HepG2 (cell line): Measurements from ENCODE around the gene DDX54. TPM values are rescaled to one million over a fixed set of nuclear protein-coding genes. Genes with fewer than 3 reads are reported as not detected.

ENCODE experiments used
- ATAC-seq: fragments of 200-7000 bp; cut with Tn5 transposase; 3 replicates; pipeline ENCODE4 v1.9.1; 2020; ENCODE audit warnings: mild to moderate bottlenecking, moderate library complexity
- BruUV-seq: library from RNA; stranded (reverse); fragments of 400-500 nt; replicated peaks from 2 replicates; lab custom pipeline; 2021; lab: Mats Ljungman, UMichigan
- CTCF ChIA-PET: fragments of 300-600 bp; formaldehyde crosslinking; extraction: SDS; loops from one replicate; lab custom pipeline; 2021; ENCODE audit warnings: low total read pairs, inconsistent platforms, low intra/inter-chr PET ratio; lab: Yijun Ruan, JAX
- POLR2A ChIA-PET: fragments of 350-600 bp; sonication (Branson Sonifier 250); formaldehyde crosslinking; loops from one replicate; lab custom pipeline; 2020; ENCODE audit warnings: antibody characterized with exemption, inconsistent platforms; lab: Yijun Ruan, JAX
- DNase-seq: peaks from one replicate; pipeline ENCODE4 v3.0.0-alpha.2; 2015; ENCODE audit warnings: low spot score
- FAIRE-seq: peaks from 3 replicates; lab custom pipeline; 2011; peaks lifted over from hg19 to GRCh38; lab: Jason Lieb, UNC
- H2AFZ ChIP-seq: one replicate; pipeline ENCODE4 v1.6.1; 2011; ENCODE audit warnings: low read length, inconsistent platforms
- H3K27ac ChIP-seq: fragments of 300-600 bp; 3 replicates; pipeline ENCODE4 v1.8.0; 2011; ENCODE audit warnings: mixed run types, mild to moderate bottlenecking, mixed read lengths, low read length, inconsistent platforms; ENCODE audit not compliant: insufficient read depth; ENCODE audit errors: extremely low read length
- H3K27me3 ChIP-seq, 2 experiments: fragments of 200-600 bp in 1 of 2; 2 replicates in 1 of 2; 3 replicates in 1 of 2; pipeline versions ENCODE4 v1.6.0 to v1.8.0; 2011; ENCODE audit warnings: low read length in 2 of 2, mild to moderate bottlenecking in 2 of 2, moderate library complexity in 2 of 2, inconsistent platforms in 1 of 2; ENCODE audit not compliant: insufficient read depth in 2 of 2, control insufficient read depth in 1 of 2
- H3K36me3 ChIP-seq, 2 experiments: fragments of 200-600 bp in 1 of 2; replicated peaks in 1 of 2; 2 replicates in 1 of 2; 3 replicates in 1 of 2; pipeline versions ENCODE4 v1.5.1 to v1.8.0; 2011; ENCODE audit warnings: low read length in 2 of 2, inconsistent platforms in 1 of 2; ENCODE audit not compliant: insufficient read depth in 2 of 2, control insufficient read depth in 1 of 2
- H3K4me1 ChIP-seq: 2 replicates; pipeline ENCODE4 v1.5.1; 2012; ENCODE audit warnings: low read length, inconsistent platforms; ENCODE audit not compliant: insufficient read depth
- H3K4me2 ChIP-seq: 2 replicates; pipeline ENCODE4 v1.6.0; 2011; ENCODE audit warnings: low read depth, low read length, inconsistent platforms
- H3K4me3 ChIP-seq, 3 experiments: fragments of 200-600 bp in 1 of 3; sonication (generic), shearing (Covaris generic) in 1 of 3; replicated peaks in 1 of 3; 2 replicates each; pipeline ENCODE4 v1.5.1; 2011 to 2016; ENCODE audit warnings: low read length in 3 of 3, inconsistent platforms in 2 of 3, low read depth in 2 of 3, mild to moderate bottlenecking in 2 of 3, control low read depth in 1 of 3, mixed read lengths in 1 of 3; ENCODE audit not compliant: insufficient read depth in 1 of 3
- H3K79me2 ChIP-seq: one replicate; pipeline ENCODE4 v1.6.1; 2011; ENCODE audit warnings: low read length, inconsistent platforms; ENCODE audit not compliant: insufficient read depth
- H3K9ac ChIP-seq: 2 replicates; pipeline ENCODE4 v1.6.0; 2011; ENCODE audit warnings: mild to moderate bottlenecking, low read depth, low read length, inconsistent platforms; ENCODE audit not compliant: insufficient read depth
- H3K9me3 ChIP-seq: 2 replicates; pipeline ENCODE4 v1.5.1; 2012; ENCODE audit warnings: mild to moderate bottlenecking, low read length
- H4K20me1 ChIP-seq: 2 replicates; pipeline ENCODE4 v1.6.0; 2011; ENCODE audit warnings: inconsistent platforms, mild to moderate bottlenecking, low read length, moderate library complexity; ENCODE audit not compliant: insufficient read depth
- ARNT ChIP-seq: fragments of 450-650 bp; IDR thresholded peaks from 2 replicates; pipeline ENCODE4 v1.6.1; 2017
- EED ChIP-seq: sonication (generic); formaldehyde crosslinking; IDR thresholded peaks from 2 replicates; pipeline ENCODE4 v1.5.0; 2020; ENCODE audit warnings: mild to moderate bottlenecking, missing genetic modification reagents
- MAF1 ChIP-seq: sonication (generic); formaldehyde crosslinking; IDR thresholded peaks from 2 replicates; pipeline ENCODE4 v1.5.0; 2020; ENCODE audit warnings: missing genetic modification reagents, borderline replicate concordance
- NFYB ChIP-seq: sonication (generic); formaldehyde crosslinking; IDR thresholded peaks from 2 replicates; pipeline ENCODE4 v1.4.0; 2020; ENCODE audit warnings: missing genetic modification reagents
- RXRB ChIP-seq: IDR thresholded peaks from 2 replicates; pipeline ENCODE4 v1.6.1; 2016; ENCODE audit warnings: borderline replicate concordance, missing genetic modification reagents, missing compliant biosample characterization
- SOX5 ChIP-seq: IDR thresholded peaks from 2 replicates; pipeline ENCODE4 v1.6.1; 2016; ENCODE audit warnings: borderline replicate concordance
- ZNF644 ChIP-seq: IDR thresholded peaks from 2 replicates; pipeline ENCODE4 v1.6.1; 2016; ENCODE audit warnings: low read depth
- WGBS: methylation state at CpG from one replicate; pipeline ENCODE4 v1.1.6; 2017; ENCODE audit warnings: low lambda C conversion rate; 5-methylcytosine and 5-hydroxymethylcytosine counted together
- in situ Hi-C: cut with HindIII; loops from 2 replicates; pipeline ENCODE4 v1.10.0; 2017; ENCODE audit warnings: low pct_unique_long_range_greater_than_20kb; ENCODE audit not compliant: extremely low pct_ligation_motif_present
- intact Hi-C: fragments of 100-400 bp; cut with micrococcal nuclease; formaldehyde crosslinking; loops from one replicate; pipeline ENCODE4 v1.10.0; 2022; ENCODE audit not compliant: unreplicated experiment
- polyA plus RNA-seq, 8 experiments: library from polyadenylated mRNA; depleted of rRNA in 3 of 8; stranded (reverse) in 7 of 8; unstranded in 1 of 8; fragments of >200 nt; fragmentation: Illumina TruSeq in 4 of 8; extraction: Trizol in 4 of 8; gene quantifications; 2 replicates each; pipeline versions ENCODE4 v1.2.1 to v1.2.3, GENCODE V29; 2011 to 2016; ENCODE audit warnings: low read depth in 4 of 8, missing spikeins in 1 of 8, mixed read lengths in 1 of 8; ENCODE audit not compliant: insufficient read depth in 1 of 8
- total RNA-seq, 5 experiments: library from RNA; depleted of rRNA; stranded (reverse); fragments of >200 nt; fragmentation: Illumina TruSeq; extraction: Trizol; gene quantifications; 2 replicates each; pipeline ENCODE4 v1.2.3, GENCODE V29; 2016; ENCODE audit warnings: low read depth in 1 of 5
- TF ChIP-seq, protein P1 (sequence below): sonication (generic); IDR thresholded peaks from 2 replicates; pipeline ENCODE4 v1.6.1; 2016; ENCODE audit warnings: low read depth, borderline replicate concordance
- TF ChIP-seq, protein P2 (sequence below): sonication (generic); formaldehyde crosslinking; conservative IDR thresholded peaks from 2 replicates; pipeline ENCODE4 v1.5.0; 2020; ENCODE audit warnings: missing genetic modification reagents
- TF ChIP-seq, protein P3 (sequence below): sonication (generic); formaldehyde crosslinking; IDR thresholded peaks from 2 replicates; pipeline ENCODE4 v1.4.0; 2020; ENCODE audit warnings: missing genetic modification reagents
- TF ChIP-seq, protein P4 (sequence below): sonication (generic); formaldehyde crosslinking; IDR thresholded peaks from 2 replicates; pipeline ENCODE4 v1.5.1; 2020; ENCODE audit warnings: mild to moderate bottlenecking, missing genetic modification reagents, moderate library complexity

Gene DDX54
- total and polyA plus RNA-seq, 2 of the 13 experiments (the other 11 are each of a cell fraction or from before 2014, with no cell fraction given) = 59.7 to 61.1 TPM

DNA sequence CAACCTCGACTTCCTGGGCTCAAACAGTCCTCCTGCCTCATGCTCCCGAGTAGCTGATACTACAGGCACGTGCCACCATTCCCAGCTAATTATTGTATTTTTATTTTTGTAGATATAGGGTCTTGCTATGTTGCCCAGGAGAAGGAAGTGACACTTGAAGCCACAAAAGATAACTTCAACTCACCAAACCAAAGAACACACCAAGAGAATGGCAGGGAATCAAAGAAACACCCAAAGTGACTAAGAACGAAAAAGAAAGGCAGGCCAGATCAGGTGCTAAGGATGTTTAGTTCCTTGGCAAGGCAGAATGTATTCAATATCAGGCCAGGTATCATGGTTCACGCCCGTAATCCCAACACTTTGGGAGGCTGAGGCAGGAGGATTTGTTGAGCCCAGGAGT, 25.9 kb upstream of the DDX54 start (continued):
- TF ChIP-seq, protein P1, sequence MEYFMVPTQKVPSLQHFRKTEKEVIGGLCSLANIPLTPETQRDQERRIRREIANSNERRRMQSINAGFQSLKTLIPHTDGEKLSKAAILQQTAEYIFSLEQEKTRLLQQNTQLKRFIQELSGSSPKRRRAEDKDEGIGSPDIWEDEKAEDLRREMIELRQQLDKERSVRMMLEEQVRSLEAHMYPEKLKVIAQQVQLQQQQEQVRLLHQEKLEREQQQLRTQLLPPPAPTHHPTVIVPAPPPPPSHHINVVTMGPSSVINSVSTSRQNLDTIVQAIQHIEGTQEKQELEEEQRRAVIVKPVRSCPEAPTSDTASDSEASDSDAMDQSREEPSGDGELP = no peak
- TF ChIP-seq, protein P2, sequence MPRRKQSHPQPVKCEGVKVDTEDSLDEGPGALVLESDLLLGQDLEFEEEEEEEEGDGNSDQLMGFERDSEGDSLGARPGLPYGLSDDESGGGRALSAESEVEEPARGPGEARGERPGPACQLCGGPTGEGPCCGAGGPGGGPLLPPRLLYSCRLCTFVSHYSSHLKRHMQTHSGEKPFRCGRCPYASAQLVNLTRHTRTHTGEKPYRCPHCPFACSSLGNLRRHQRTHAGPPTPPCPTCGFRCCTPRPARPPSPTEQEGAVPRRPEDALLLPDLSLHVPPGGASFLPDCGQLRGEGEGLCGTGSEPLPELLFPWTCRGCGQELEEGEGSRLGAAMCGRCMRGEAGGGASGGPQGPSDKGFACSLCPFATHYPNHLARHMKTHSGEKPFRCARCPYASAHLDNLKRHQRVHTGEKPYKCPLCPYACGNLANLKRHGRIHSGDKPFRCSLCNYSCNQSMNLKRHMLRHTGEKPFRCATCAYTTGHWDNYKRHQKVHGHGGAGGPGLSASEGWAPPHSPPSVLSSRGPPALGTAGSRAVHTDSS (CRISPR knock-in tag) = no peak

DNA sequence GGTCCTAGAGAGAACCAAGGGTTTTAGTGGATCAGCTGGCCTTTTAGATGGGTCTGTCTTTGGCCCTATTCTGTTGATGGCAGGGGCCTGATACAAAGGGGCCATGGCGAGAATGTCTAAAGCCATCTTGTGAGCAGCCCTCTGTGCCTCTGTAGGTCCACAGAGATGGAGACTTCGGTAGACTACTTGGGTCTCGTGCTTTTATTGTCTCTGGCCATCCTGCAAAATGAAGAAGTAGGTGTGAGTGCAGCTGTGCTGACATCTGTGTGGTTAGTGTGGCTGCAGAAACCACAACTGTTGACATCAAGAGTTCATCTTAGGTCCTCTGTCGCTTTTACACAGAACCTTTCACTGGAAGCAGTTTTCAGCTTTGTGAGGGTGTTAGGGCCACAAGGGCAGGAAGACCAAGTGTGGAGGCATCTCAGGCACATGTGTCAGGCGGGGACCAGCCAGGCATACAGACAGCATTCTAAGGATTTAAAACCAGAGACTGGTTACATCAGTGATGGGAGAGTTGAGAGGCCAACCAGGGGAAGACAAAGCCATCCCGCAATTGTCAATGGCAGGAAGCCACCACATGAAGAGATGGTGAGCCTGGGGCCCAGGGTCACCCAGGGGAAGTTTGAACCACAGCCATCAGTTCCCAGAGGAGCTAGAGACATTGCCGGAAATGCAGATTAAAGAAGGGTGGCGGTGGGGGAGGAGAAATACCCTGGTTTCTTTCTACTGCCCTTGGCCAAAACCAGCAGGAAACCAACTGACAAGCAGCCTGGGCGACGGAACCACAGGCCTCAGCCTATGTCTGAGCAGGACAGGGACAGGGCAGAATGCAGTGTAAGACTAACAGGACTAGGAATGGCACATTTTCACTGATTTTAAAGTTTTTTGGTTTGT, 23.0 kb upstream of the DDX54 start:
- ATAC-seq (peak; percentile 34; the same call in 2 of the 3 replicates), FAIRE-seq (no peak), DNase-seq (no peak)
- Histone ChIP-seq H4K20me1 (no peaks in the 10 kb centered on the region), H3K9ac (no peak overlapping the region), H3K4me1 (peaks cover 49% of the 10 kb centered on the region), H3K27me3 (no peaks in the 10 kb centered on the region), H3K4me3 (no peak overlapping the region), H2AFZ (no peak overlapping the region), H3K4me2 (peak overlapping the region; percentile 19; the same call in 1 of the 2 replicates), H3K79me2 (no peaks in the 10 kb centered on the region), H3K27ac (no peak overlapping the region)
- POLR2A ChIA-PET = interaction anchor here (0.6 to 3.8 kb wide), 4 partner anchors 13 to 37 kb away, joined by 3 to 39 read pairs (median 5); partner anchors contain the start of genes DDX54 and TPCN1
- in situ Hi-C loops = no loop called here
- CTCF ChIA-PET = no interaction called here
- intact Hi-C loops = no loop called here
- 74% methylated on average over 10 of the region's 10 CpGs for whole genome bisulfite sequencing
- BruUV-seq = no TSS peak
- TF ChIP-seq ZNF644 (CRISPR knock-in tag) (0 out of 2 replicates have a peak, but pooled peaks have one; percentile 8), RXRB (CRISPR knock-in tag) (0 out of 2 replicates have a peak, but pooled peaks have one; percentile 7), EED (0 out of 2 replicates have a peak, but pooled peaks have one; percentile 23), MAF1 (CRISPR knock-in tag) (no peak), SOX5 (CRISPR knock-in tag) (peak; percentile 36; the same call in 1 of the 2 replicates), ARNT (no peak), NFYB (CRISPR knock-in tag) (no peak)
- TF ChIP-seq, protein P3, sequence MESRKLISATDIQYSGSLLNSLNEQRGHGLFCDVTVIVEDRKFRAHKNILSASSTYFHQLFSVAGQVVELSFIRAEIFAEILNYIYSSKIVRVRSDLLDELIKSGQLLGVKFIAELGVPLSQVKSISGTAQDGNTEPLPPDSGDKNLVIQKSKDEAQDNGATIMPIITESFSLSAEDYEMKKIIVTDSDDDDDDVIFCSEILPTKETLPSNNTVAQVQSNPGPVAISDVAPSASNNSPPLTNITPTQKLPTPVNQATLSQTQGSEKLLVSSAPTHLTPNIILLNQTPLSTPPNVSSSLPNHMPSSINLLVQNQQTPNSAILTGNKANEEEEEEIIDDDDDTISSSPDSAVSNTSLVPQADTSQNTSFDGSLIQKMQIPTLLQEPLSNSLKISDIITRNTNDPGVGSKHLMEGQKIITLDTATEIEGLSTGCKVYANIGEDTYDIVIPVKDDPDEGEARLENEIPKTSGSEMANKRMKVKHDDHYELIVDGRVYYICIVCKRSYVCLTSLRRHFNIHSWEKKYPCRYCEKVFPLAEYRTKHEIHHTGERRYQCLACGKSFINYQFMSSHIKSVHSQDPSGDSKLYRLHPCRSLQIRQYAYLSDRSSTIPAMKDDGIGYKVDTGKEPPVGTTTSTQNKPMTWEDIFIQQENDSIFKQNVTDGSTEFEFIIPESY (CRISPR knock-in tag) = 0 out of 2 replicates have a peak, but pooled peaks have one; percentile 8
- TF ChIP-seq, protein P4, sequence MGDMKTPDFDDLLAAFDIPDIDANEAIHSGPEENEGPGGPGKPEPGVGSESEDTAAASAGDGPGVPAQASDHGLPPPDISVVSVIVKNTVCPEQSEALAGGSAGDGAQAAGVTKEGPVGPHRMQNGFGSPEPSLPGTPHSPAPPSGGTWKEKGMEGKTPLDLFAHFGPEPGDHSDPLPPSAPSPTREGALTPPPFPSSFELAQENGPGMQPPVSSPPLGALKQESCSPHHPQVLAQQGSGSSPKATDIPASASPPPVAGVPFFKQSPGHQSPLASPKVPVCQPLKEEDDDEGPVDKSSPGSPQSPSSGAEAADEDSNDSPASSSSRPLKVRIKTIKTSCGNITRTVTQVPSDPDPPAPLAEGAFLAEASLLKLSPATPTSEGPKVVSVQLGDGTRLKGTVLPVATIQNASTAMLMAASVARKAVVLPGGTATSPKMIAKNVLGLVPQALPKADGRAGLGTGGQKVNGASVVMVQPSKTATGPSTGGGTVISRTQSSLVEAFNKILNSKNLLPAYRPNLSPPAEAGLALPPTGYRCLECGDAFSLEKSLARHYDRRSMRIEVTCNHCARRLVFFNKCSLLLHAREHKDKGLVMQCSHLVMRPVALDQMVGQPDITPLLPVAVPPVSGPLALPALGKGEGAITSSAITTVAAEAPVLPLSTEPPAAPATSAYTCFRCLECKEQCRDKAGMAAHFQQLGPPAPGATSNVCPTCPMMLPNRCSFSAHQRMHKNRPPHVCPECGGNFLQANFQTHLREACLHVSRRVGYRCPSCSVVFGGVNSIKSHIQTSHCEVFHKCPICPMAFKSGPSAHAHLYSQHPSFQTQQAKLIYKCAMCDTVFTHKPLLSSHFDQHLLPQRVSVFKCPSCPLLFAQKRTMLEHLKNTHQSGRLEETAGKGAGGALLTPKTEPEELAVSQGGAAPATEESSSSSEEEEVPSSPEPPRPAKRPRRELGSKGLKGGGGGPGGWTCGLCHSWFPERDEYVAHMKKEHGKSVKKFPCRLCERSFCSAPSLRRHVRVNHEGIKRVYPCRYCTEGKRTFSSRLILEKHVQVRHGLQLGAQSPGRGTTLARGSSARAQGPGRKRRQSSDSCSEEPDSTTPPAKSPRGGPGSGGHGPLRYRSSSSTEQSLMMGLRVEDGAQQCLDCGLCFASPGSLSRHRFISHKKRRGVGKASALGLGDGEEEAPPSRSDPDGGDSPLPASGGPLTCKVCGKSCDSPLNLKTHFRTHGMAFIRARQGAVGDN (CRISPR knock-in tag) = 0 out of 2 replicates have a peak, but pooled peaks have one; percentile 8
- TF ChIP-seq, all 625 proteins: peak for 6
- no peaks in the 10 kb centered on the region for H3K9me3 ChIP-seq
- no peaks in the 10 kb centered on the region for H3K36me3 ChIP-seq
